PC-9 (cell line): ENCODE measurements around the gene FOXO3. TPM values are rescaled to one million over a fixed set of nuclear protein-coding genes. Genes with fewer than 3 reads are reported as not detected.
"Not testable (repeated sequence)": the region's sequence is repeated elsewhere in the genome, so short reads cannot be mapped to it uniquely, and the experiment has no call there.

Experiments
- BruUV-seq: library from RNA; stranded (reverse); fragments of 400-500 nt; replicated peaks from 2 replicates; lab custom pipeline; 2021; lab: Mats Ljungman, UMichigan
- CTCF ChIA-PET: fragments of 300-600 bp; sonication (Branson Sonifier 250); formaldehyde crosslinking; loops from one replicate; lab custom pipeline; 2022; ENCODE audit warnings: antibody characterized with exemption; lab: Charles Lee
- POLR2A ChIA-PET: fragments of 300-600 bp; sonication (Branson Sonifier 250); formaldehyde crosslinking; loops from one replicate; lab custom pipeline; 2022; ENCODE audit warnings: antibody characterized with exemption; ENCODE audit not compliant: unreplicated experiment; lab: Charles Lee
- DNase-seq, 2 experiments: peaks; one replicate each; pipeline versions ENCODE4 v3.0.0 to v3.0.0-alpha.2; 2015 to 2022; ENCODE audit warnings: mixed read lengths in 1 of 2
- H2AFZ ChIP-seq: fragments of 200-600 bp; sonication (generic); 2 replicates; pipeline ENCODE4 v1.8.1; 2017; ENCODE audit warnings: antibody characterized with exemption
- H3F3A ChIP-seq: fragments of 200-600 bp; sonication (generic); 2 replicates; pipeline ENCODE4 v1.8.1; 2017; ENCODE audit warnings: antibody characterized with exemption, mild to moderate bottlenecking, low read depth; ENCODE audit not compliant: insufficient read depth
- H3K27ac ChIP-seq: fragments of 200-600 bp; sonication (generic); 2 replicates; pipeline ENCODE4 v1.6.1; 2016; ENCODE audit warnings: mixed run types
- H3K27me3 ChIP-seq: fragments of 200-600 bp; sonication (generic); 2 replicates; pipeline ENCODE4 v1.6.1; 2016; ENCODE audit warnings: low read depth, mixed run types; ENCODE audit not compliant: insufficient read depth
- H3K36me3 ChIP-seq: fragments of 200-600 bp; sonication (generic); 2 replicates; pipeline ENCODE4 v1.6.1; 2016; ENCODE audit warnings: low read depth, mixed run types
- H3K4me1 ChIP-seq: fragments of 200-600 bp; sonication (generic); replicated peaks from 2 replicates; pipeline ENCODE4 v1.6.1; 2016; ENCODE audit warnings: mixed run types; ENCODE audit not compliant: insufficient read depth
- H3K4me2 ChIP-seq: fragments of 200-600 bp; sonication (generic); 2 replicates; pipeline ENCODE4 v1.6.1; 2017; ENCODE audit warnings: mixed run types
- H3K4me3 ChIP-seq: fragments of 200-600 bp; sonication (generic); 2 replicates; pipeline ENCODE4 v1.6.1; 2016; ENCODE audit warnings: mixed run types
- H3K79me2 ChIP-seq: fragments of 200-600 bp; sonication (generic); 2 replicates; pipeline ENCODE4 v1.6.1; 2017; ENCODE audit warnings: low read depth, mixed run types
- H3K9me2 ChIP-seq: fragments of 200-600 bp; sonication (generic); 2 replicates; pipeline ENCODE4 v1.8.1; 2017; ENCODE audit warnings: mild to moderate bottlenecking; ENCODE audit not compliant: insufficient read depth
- H3K9me3 ChIP-seq: fragments of 200-600 bp; sonication (generic); 2 replicates; pipeline ENCODE4 v1.8.1; 2016; ENCODE audit warnings: low read depth; ENCODE audit not compliant: insufficient read depth
- H4K20me1 ChIP-seq: fragments of 200-600 bp; sonication (generic); 2 replicates; pipeline ENCODE4 v1.8.1; 2017; ENCODE audit not compliant: insufficient read depth
- CTCF ChIP-seq: fragments of 200-600 bp; sonication (generic); conservative IDR thresholded peaks from 2 replicates; pipeline ENCODE4 v1.6.1; 2017; ENCODE audit warnings: mixed run types, antibody characterized with exemption, mild to moderate bottlenecking, moderate library complexity
- EZH2 ChIP-seq: fragments of 200-600 bp; sonication (generic); IDR thresholded peaks from 2 replicates; pipeline ENCODE4 v1.8.0; 2017; ENCODE audit warnings: antibody characterized with exemption, low read depth
- intact Hi-C: fragments of 100-400 bp; cut with micrococcal nuclease; formaldehyde crosslinking; loops from one replicate; pipeline ENCODE4 v1.10.0; 2022; ENCODE audit not compliant: unreplicated experiment
- total RNA-seq: library from RNA; stranded (reverse); gene quantifications from 2 replicates; pipeline ENCODE4 v1.2.3, GENCODE V29; 2021

Gene FOXO3
- total RNA-seq, 1 experiment from 2014 or later: 59.4 TPM

- Histone ChIP-seq H3K27me3 (no peaks in the 10 kb centered on the region), H3K4me3 (no peak overlapping the region), H3K27ac (no peak overlapping the region), H3K9me2 (no peaks in the 10 kb centered on the region), H3K79me2 (peaks cover 100% of the 10 kb centered on the region), H3K9me3 (peaks cover 16% of the 10 kb centered on the region), H3F3A (peaks cover 33% of the 10 kb centered on the region), H4K20me1 (peaks cover 34% of the 10 kb centered on the region; the same call in 1 of the 2 replicates), H3K36me3 (peaks cover 42% of the 10 kb centered on the region), H2AFZ (no peak overlapping the region), H3K4me1 (peaks cover 62% of the 10 kb centered on the region), H3K4me2 (no peak overlapping the region)
- intact Hi-C loops: no loop called here
- BruUV-seq: no TSS peak
- CTCF ChIA-PET: no interaction called here
- TF ChIP-seq EZH2 (no peak), CTCF (no peak)
- POLR2A ChIA-PET: no interaction called here
- no peak for DNase-seq
Measured at GRCh38 chr6:108655806-108656651, 95.3 kb downstream of the FOXO3 start.

GRCh38 chr6:108656836-108657235, 96.1 kb downstream of the FOXO3 start:
- H3K79me2 ChIP-seq: peaks cover 98% of the 10 kb centered on the region
- H3K27me3 ChIP-seq: no peaks in the 10 kb centered on the region
- H3K4me1 ChIP-seq: peaks cover 61% of the 10 kb centered on the region
- no peak overlapping the region for H3K4me3 ChIP-seq
- BruUV-seq: no TSS peak
- H3F3A ChIP-seq: peaks cover 29% of the 10 kb centered on the region
- H3K27ac ChIP-seq: no peak overlapping the region
- intact Hi-C loops: no loop called here
- no peaks in the 10 kb centered on the region for H3K9me2 ChIP-seq
- no peak for TF ChIP-seq CTCF
- H3K9me3 ChIP-seq: peaks cover 16% of the 10 kb centered on the region
- no peak overlapping the region for H2AFZ ChIP-seq
- DNase-seq: peak in 1 of 2 experiments; percentile 30
- peaks cover 38% of the 10 kb centered on the region for H3K36me3 ChIP-seq
- POLR2A ChIA-PET: interaction anchor here (0.6 kb wide), 1 partner anchor 28 kb away, joined by 5 read pairs; no protein-coding TSS in a partner anchor
- H3K4me2 ChIP-seq: no peak overlapping the region
- peaks cover 32% of the 10 kb centered on the region; the same call in 1 of the 2 replicates for H4K20me1 ChIP-seq
- CTCF ChIA-PET: no interaction called here

- POLR2A ChIA-PET: interaction anchor here (0.6 kb wide), 1 partner anchor 860 kb away, joined by 3 read pairs; no protein-coding TSS in a partner anchor
- CTCF ChIA-PET: interaction anchor here (0.6 kb wide), 1 partner anchor 92 kb away, joined by 3 read pairs; no protein-coding TSS in a partner anchor
- DNase-seq: peak in 1 of 2 experiments; percentile 73
Measured at GRCh38 chr6:108658174-108658573, 97.5 kb downstream of the FOXO3 start.

GRCh38 chr6:108658785-108659184, 98.1 kb downstream of the FOXO3 start:
- H3K4me2 ChIP-seq, BruUV-seq, DNase-seq, intact Hi-C loops, H3K27me3 ChIP-seq, H2AFZ ChIP-seq, H3K9me2 ChIP-seq, H3K4me3 ChIP-seq, H3K27ac ChIP-seq: not testable (repeated sequence)
- H3K4me1 ChIP-seq: peaks cover 41% of the 10 kb centered on the region
- CTCF ChIA-PET: interaction anchor here (0.6 kb wide), 1 partner anchor 92 kb away, joined by 3 read pairs; no protein-coding TSS in a partner anchor
- POLR2A ChIA-PET: interaction anchor here (0.6 kb wide), 2 partner anchors 860 to 1986 kb away, joined by 3 read pairs; no protein-coding TSS in a partner anchor
- peaks cover 16% of the 10 kb centered on the region for H3K9me3 ChIP-seq
- peaks cover 24% of the 10 kb centered on the region; the same call in 1 of the 2 replicates for H4K20me1 ChIP-seq
- H3K36me3 ChIP-seq: peaks cover 40% of the 10 kb centered on the region
- H3F3A ChIP-seq: peaks cover 36% of the 10 kb centered on the region
- H3K79me2 ChIP-seq: peaks cover 98% of the 10 kb centered on the region

More at GRCh38 chr6:108658174-108658573, 97.5 kb downstream of the FOXO3 start:
- Histone ChIP-seq H2AFZ (no peak overlapping the region), H3K9me2 (no peaks in the 10 kb centered on the region), H3K36me3 (peaks cover 40% of the 10 kb centered on the region), H3K4me2 (peak overlapping the region; percentile 24; the same call in 1 of the 2 replicates), H3K27me3 (no peaks in the 10 kb centered on the region), H3K4me3 (no peak overlapping the region), H3K9me3 (peaks cover 16% of the 10 kb centered on the region), H3K27ac (no peak overlapping the region), H3K79me2 (peaks cover 98% of the 10 kb centered on the region), H3F3A (peaks cover 36% of the 10 kb centered on the region), H4K20me1 (peaks cover 30% of the 10 kb centered on the region; the same call in 1 of the 2 replicates), H3K4me1 (peaks cover 47% of the 10 kb centered on the region)
- no TSS peak for BruUV-seq
- TF ChIP-seq EZH2 (no peak), CTCF (no peak)
- intact Hi-C loops: no loop called here
